SK-MEL-5 (cell line): ENCODE measurements around the gene MRPL33. TPM values are rescaled to one million over a fixed set of nuclear protein-coding genes. Genes with fewer than 3 reads are reported as not detected.

ENCODE experiments used
- DNase-seq: peaks from one replicate; pipeline ENCODE4 v3.0.0-alpha.2; 2016; ENCODE audit warnings: low read depth, low spot score
- in situ Hi-C: cut with HindIII; loops from 2 replicates; pipeline ENCODE4 v1.10.0; 2016; ENCODE audit warnings: low sequenced_read_pairs, high pct_unique_total_duplicates, low pct_unique_long_range_greater_than_20kb
- total RNA-seq: library from RNA; depleted of rRNA; stranded (reverse); fragments of >200 nt; shearing (Covaris generic); gene quantifications from 2 replicates; pipeline ENCODE4 v1.2.3, GENCODE V29; 2014

MRPL33 gene
- total RNA-seq, 1 experiment from 2014 or later, result 210 TPM

DNA sequence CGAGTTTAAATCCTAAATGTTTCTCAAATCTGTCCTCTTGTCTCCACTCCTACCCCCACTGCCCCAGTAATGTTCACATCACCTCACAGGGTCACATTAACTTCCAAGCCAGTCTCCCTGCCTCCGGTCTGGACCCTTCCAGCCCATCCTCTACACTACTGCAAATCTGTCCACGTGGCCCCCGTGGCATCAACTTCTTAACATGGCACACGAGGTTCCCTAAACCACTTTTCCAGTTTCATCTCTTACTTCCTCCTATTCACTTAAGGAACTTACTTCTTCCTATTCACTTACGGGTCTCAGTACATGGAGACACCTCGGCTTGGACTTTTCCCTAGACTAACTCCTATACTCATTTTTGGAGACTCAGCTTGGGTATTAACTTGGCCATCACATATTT is 27.0 kb downstream of the MRPL33 start:
- in situ Hi-C loops, result no loop called here
- no peak for DNase-seq

- in situ Hi-C loops, result no loop called here
- DNase-seq, result peak; percentile 70
These were observed 27.6 kb downstream of the MRPL33 start for GRCh38 chr2:27798948-27799645.

DNA sequence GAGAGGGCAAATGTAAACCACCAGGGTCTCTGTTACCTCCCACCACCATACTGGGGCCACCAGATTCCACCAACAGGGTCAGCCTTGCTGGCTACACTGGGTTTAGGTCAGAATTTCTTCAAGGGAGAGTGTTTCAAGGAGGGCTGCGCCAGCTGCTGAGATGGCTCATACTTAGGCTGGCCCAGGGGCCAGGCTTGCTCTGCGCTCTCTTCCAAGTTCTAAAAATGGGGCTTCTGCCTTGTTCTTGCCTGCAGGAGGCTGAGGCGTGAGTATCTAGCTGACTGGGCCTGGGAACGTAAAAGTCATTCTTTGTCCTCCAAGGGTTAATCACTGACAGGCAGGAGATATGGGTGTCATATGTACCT is 28.1 kb downstream of the MRPL33 start:
- DNase-seq, result no peak
- in situ Hi-C loops, result no loop called here

DNA sequence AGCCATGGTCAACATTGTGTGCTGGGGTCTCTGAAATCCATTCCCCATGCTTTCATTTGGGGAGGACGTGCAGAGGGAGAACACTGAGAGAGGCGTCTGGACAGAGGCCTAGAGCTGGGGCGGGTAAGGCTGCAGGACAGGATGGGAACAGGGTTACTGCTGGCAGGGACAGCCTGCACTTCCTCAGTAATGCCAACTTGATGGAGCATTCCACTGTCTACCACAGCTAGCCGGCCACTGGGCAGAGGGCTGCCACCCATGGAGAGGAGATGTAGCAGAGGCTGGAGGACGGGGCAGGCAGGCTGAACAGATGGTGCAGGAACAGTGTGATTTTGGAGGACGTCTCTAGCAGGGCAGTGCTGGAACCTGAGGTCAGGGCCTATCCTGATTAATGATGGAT is 29.3 kb downstream of the MRPL33 start:
- DNase-seq, result no peak
- in situ Hi-C loops, result no loop called here

DNA sequence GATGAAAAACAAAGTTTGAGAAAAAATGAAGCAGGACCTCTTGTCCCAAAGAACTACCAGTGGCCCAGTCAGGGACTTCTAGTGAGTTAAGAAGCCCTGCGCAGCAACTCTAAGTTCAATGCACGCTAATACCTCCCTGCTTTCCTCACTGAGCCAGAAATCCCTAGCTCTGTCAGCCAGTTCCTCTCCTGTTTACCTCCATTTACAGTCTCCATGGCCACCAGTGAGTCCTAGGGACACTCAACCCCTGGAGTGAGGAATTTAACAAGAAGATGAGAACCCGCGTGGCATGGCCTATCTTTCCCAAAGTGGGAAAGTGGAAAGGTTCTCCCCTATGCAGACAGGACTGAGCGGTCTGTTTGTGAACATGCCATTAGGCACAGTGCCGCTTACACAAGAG is 31.0 kb downstream of the MRPL33 start:
- DNase-seq, result no peak
- in situ Hi-C loops, result no loop called here

DNA sequence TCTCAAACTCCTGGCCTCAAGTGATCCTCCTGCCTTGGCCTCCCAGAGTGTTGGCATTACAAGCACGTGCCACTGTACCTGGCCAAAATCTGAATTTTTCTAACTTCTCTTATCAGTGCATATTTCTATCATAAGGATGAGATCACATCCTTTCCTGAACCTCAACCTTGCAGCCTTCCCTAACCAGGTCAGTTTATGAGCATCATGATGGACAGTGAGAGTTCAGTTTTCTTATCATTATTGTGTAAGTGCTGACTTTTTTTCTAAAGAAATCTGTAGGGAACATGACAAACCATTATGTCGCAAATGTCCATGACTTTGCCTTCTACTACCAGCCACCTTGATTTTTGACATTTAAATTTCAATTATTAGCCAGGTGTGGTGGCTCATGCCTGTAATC is 31.5 kb downstream of the MRPL33 start:
- DNase-seq, result no peak
- in situ Hi-C loops, result no loop called here

DNA sequence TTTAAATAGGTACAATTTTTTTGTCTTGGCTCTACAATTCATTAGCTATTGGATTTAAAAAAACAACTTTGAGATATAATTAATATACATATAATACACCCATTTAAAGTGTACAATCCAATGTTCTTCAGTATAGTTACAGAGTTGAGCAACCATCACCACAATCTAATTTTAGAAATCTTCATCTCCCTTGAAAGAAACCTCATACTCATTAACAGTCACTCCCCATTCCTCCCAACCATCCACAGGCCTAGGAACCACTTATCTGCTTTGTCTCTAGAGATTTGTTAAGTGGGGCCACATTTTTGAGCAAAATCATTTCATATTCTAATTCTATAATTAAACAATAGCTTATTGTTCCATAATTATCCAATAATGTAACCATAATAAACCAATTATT is 32.6 kb downstream of the MRPL33 start:
- in situ Hi-C loops, result no loop called here
- DNase-seq, result no peak

GRCh38 chr2:27805180-27805579 is 33.7 kb downstream of the MRPL33 start:
- in situ Hi-C loops, result no loop called here
- no peak for DNase-seq

- in situ Hi-C loops, result no loop called here
- no peak for DNase-seq
These were observed 35.0 kb downstream of the MRPL33 start for GRCh38 chr2:27806311-27807059.

- DNase-seq, result peak; percentile 65
- in situ Hi-C loops, result no loop called here
These were observed 36.0 kb downstream of the MRPL33 start for GRCh38 chr2:27807476-27807875.

DNA sequence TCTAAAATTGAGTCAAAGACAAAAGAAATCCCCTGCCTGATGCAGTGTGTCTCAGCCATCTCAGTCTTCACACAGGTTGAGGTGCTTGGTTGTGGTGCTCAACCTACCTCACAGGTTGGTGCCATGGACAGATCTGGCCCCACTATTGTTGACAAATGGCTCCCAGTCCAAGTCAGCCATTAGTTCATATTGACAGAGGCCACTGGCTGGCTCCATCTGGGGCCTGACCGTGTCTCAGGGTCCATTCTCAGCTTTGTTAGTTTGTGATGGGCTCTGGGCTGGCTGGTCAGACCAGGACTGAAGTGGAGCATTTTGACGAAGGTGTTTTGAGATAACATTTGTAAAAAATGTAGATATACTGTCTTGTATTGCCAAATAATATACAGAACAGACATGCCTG is 36.9 kb downstream of the MRPL33 start:
- in situ Hi-C loops, result no loop called here
- no peak for DNase-seq

DNA sequence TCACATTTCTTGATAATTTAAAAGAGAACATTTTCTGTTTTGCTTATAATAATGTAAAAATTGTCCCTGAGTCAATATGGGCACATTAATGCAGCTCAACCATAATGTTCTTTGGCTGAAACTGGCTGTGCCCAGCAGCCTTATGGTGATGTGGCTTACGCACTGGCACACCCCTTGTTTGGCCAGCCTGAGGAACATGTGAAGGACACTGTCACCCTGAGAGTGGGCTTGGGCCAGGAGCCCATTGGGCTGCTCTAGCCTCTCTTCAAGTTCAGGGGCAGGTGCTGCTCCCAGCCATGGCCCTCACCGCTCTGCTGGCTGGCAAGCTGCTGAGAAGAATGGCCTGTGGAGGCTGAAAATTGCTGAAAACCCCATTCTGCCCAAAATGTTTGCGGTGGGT is 37.5 kb downstream of the MRPL33 start:
- DNase-seq, result no peak
- in situ Hi-C loops, result no loop called here

GRCh38 chr2:27809761-27810241 is 38.3 kb downstream of the MRPL33 start:
- in situ Hi-C loops, result no loop called here
- no peak for DNase-seq

GRCh38 chr2:27810455-27810854 is 38.9 kb downstream of the MRPL33 start:
- DNase-seq, result no peak
- in situ Hi-C loops, result no loop called here

DNA sequence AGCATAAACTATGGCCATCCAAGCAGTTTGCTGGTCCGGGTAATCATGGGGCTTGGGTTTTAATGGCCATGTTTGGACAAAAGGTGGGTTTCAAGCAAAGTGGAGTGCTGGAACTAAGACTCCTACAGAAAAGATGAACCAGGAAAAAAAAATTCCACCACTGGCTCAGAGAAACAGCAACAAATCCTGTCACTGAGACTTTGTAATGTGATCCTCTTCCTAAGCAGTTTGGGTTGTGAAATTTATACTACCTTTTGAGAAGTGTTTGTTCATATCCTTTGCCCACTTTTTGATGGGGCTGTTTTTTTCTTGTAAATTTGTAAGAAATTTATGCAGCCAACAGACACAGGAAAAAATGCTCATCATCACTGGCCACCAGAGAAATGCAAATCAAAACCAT is 40.2 kb downstream of the MRPL33 start:
- in situ Hi-C loops, result no loop called here
- DNase-seq, result no peak

DNA sequence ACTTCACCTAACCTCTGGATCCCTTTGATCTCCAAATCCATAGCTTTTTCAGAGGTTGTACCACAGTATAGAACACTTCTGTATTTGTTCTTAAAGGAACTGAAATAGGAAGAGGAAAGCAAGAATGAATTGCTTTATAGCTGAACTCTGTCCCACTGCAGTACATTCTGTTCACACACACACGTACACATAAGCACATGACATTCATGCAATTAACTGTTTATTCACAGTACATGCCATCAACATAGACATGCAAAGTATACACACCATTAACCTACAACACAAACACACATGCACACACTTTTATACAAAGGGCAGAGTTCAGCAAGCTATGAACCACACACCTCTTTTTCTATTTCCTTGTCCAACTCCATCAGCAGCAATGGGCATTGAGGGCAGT is 43.2 kb downstream of the MRPL33 start:
- in situ Hi-C loops, result no loop called here
- no peak for DNase-seq

DNA sequence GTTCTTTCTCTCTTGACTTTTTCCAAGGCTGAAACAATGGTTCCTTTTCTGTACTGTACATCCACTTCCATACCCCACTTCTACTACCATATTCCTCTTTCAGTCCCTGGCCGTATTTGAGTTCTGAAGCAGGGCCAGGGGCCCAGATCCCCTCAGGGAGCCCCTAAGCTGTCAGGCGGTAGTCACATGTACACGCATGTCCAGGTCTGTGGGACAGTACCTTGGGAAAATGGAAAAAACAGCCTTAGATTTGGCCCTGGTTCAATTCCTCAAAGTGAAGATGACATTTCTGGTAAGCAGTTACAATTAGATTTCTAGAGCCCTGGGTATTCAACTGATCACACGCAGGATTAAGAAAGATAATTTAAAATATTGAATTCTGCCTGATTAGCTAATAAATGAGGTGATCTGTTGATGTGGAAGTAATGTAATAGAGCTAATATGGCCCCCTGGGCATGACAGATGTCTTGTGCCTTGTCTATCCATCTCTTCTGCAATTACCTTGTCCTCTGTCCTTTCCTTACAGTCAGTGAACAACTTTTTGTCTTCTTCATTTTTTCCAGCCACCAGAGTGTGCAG is 44.4 kb downstream of the MRPL33 start:
- DNase-seq, result no peak
- in situ Hi-C loops, result no loop called here

DNA sequence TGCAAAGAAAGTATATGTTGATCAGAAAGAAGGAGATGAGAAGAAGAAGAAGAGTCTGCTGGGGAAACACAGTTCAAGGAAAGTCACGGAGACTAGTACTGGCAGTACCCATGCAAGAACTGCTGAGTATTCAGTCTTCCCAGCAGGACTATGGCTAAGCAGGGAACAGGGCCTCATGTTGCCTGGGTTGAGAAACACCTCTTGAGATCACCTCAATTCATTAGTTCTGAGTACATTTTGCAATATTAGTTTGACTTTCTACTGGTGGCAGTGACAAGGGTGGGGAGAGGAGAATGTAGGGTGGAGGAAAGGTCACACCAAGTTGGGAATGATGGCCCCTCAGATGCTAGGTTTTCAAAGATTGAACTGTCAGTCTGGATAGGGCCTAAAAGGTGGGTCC is 50.5 kb downstream of the MRPL33 start:
- in situ Hi-C loops, result no loop called here
- DNase-seq, result no peak

DNA sequence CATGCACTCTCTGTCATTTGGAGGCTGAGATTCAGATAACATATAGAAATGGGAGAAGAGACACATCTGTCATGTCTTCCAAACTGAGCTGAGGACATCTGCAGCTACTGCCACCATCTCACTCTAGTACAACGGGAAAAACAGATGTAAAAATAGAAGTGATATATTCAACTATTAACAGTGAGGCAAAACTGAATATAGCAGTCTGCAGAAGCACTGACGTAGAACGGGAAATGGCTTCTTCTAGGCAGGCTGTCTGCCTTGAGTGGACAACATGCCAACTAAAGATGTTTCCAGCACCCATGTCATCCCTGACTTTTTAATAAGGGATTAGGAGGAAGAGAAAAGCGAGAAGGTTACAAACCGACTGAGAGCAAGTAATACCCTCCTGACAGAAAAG is 51.6 kb downstream of the MRPL33 start:
- in situ Hi-C loops, result no loop called here
- no peak for DNase-seq
